Activated CD4-positive, alpha-beta T cell treated with anti-CD3 and anti-CD28 coated beads, Interleukin-2, amount 50 U/mL, for 1 hour (primary cell): ENCODE data around the gene PDE10A.

Experiments
- DNase-seq: peaks from one replicate; pipeline ENCODE4 v3.0.0-alpha.2; 2020

Gene PDE10A

GRCh38 chr6:165677091-165677490 lies 14.1 kb upstream of the PDE10A start:
- DNase-seq: no peak

- no peak for DNase-seq
Observed at GRCh38 chr6:165676435-165677068, 13.5 kb upstream of the PDE10A start.

- DNase-seq: no peak
Observed at GRCh38 chr6:165675120-165675519, 12.1 kb upstream of the PDE10A start.

- DNase-seq: no peak
Observed at GRCh38 chr6:165674155-165675029, 11.4 kb upstream of the PDE10A start.

- DNase-seq: no peak
Observed at GRCh38 chr6:165671222-165671768, 8.3 kb upstream of the PDE10A start.

GRCh38 chr6:165668951-165669350 lies 5.9 kb upstream of the PDE10A start:
- DNase-seq: no peak

- DNase-seq: no peak
Observed at GRCh38 chr6:165665384-165665672, 2.3 kb upstream of the PDE10A start.

GRCh38 chr6:165664559-165665383 lies 1.7 kb upstream of the PDE10A start:
- no peak for DNase-seq

- DNase-seq: no peak
Observed at GRCh38 chr6:165663736-165664558, 906 bp upstream of the PDE10A start.

- no peak for DNase-seq
Observed at GRCh38 chr6:165663377-165663735, 315 bp upstream of the PDE10A start.

- no peak for DNase-seq
Observed at GRCh38 chr6:165662041-165662748, 846 bp downstream of the PDE10A start.

- DNase-seq: no peak
Observed at GRCh38 chr6:165661664-165662025, 1.4 kb downstream of the PDE10A start.

- no peak for DNase-seq
Observed at GRCh38 chr6:165660857-165661663, 2.0 kb downstream of the PDE10A start.

- DNase-seq: no peak
Observed at GRCh38 chr6:165659945-165660856, 2.8 kb downstream of the PDE10A start.

GRCh38 chr6:165658395-165659058 lies 4.5 kb downstream of the PDE10A start:
- no peak for DNase-seq

- DNase-seq: no peak
Observed at GRCh38 chr6:165657325-165657680, 5.7 kb downstream of the PDE10A start.

- no peak for DNase-seq
Observed at GRCh38 chr6:165656581-165657324, 6.3 kb downstream of the PDE10A start.

GRCh38 chr6:165655191-165655590 lies 7.8 kb downstream of the PDE10A start:
- no peak for DNase-seq

GRCh38 chr6:165654144-165654543 lies 8.9 kb downstream of the PDE10A start:
- no peak for DNase-seq
